NB4 (cell line): ENCODE results near the gene ENOX1.

Experiments
- TF ChIP-seq, protein P1 (sequence below): IDR thresholded peaks from one replicate; pipeline ENCODE4 v1.5.1; 2012; ENCODE audit warnings: low read depth, low read length
- TF ChIP-seq, protein P2 (sequence below): IDR thresholded peaks from 2 replicates; pipeline ENCODE4 v1.6.1; 2011; ENCODE audit warnings: low read depth, low read length

DNA sequence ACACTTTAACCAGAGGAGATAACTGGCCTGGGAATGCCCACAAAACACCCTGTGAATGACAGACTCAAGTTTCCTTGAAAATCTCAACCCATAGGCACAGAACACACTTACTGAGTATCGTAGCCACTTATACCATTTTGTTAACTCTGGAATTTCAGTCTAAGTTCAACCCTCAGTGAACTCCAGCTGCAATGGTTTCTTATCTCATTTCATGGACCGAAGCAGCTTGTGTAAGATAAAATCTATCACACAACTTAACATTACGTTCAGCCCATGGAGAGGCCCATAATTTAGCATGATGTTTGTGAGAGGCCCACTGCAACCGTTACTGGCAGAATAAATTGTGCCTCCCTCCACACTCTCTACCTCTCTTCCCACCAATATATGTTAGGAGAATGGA lies 440.3 kb downstream of the ENOX1 start:
- TF ChIP-seq, protein P1, sequence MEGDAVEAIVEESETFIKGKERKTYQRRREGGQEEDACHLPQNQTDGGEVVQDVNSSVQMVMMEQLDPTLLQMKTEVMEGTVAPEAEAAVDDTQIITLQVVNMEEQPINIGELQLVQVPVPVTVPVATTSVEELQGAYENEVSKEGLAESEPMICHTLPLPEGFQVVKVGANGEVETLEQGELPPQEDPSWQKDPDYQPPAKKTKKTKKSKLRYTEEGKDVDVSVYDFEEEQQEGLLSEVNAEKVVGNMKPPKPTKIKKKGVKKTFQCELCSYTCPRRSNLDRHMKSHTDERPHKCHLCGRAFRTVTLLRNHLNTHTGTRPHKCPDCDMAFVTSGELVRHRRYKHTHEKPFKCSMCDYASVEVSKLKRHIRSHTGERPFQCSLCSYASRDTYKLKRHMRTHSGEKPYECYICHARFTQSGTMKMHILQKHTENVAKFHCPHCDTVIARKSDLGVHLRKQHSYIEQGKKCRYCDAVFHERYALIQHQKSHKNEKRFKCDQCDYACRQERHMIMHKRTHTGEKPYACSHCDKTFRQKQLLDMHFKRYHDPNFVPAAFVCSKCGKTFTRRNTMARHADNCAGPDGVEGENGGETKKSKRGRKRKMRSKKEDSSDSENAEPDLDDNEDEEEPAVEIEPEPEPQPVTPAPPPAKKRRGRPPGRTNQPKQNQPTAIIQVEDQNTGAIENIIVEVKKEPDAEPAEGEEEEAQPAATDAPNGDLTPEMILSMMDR, result no peak
- TF ChIP-seq, protein P2, sequence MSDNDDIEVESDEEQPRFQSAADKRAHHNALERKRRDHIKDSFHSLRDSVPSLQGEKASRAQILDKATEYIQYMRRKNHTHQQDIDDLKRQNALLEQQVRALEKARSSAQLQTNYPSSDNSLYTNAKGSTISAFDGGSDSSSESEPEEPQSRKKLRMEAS, result no peak
